Right lobe of liver (tissue), 4 donors: ENCODE measurements around the gene ENTREP1.

Experiments
- CTCF ChIP-seq, 4 donors: fragments of 200-600 bp in 3 of 4; fragments of 450-650 bp in 1 of 4; IDR thresholded peaks; one replicate each; pipeline versions ENCODE4 v1.5.1 to v1.8.0; 2016 to 2022; ENCODE audit warnings: antibody characterized with exemption in 4 of 4, mild to moderate bottlenecking in 2 of 4
- POLR2A ChIP-seq: fragments of 450-650 bp; IDR thresholded peaks from one replicate; pipeline ENCODE4 v1.6.1; 2017; ENCODE audit warnings: antibody characterized with exemption, mild to moderate bottlenecking
- donor health status: DM: no; HTN: no; CAD: no.
- donor health status: DM: no; HTN: no; CAD: no.
- donor health status: DM: no; HTN: yes; CAD: no.

GRCh38 chr9:69376651-69377050, 51.6 kb downstream of the ENTREP1 start:
- no peak for TF ChIP-seq CTCF (IDR thresholded peaks at IDR 0.05)
- TF ChIP-seq POLR2A = no peak
